Activated naive CD4-positive, alpha-beta T cell treated with anti-CD3 and anti-CD28 coated beads, Interleukin-2, amount 10 ng/mL, durations not matched to agents 7 days and 5 days (primary cell): ENCODE measurements around the gene POLE3.
"Not testable (repeated sequence)": the region's sequence is repeated elsewhere in the genome, so short reads cannot be mapped to it uniquely, and the experiment has no call there.

Experiments
- CTCF ChIA-PET: fragments of 350-600 bp; sonication (Branson Sonifier 250); formaldehyde crosslinking; loops from one replicate; lab custom pipeline; 2021; ENCODE audit warnings: antibody characterized with exemption; lab: Charles Lee
- DNase-seq: peaks from one replicate; pipeline ENCODE4 v3.0.0-alpha.2; 2020
- H3K27ac Mint-ChIP-seq: one replicate; pipeline ENCODE4 v1.8.0; 2021; ENCODE audit warnings: mild to moderate bottlenecking, moderate library complexity, mixed read lengths
- H3K27me3 Mint-ChIP-seq: one replicate; pipeline ENCODE4 v1.8.0; 2021; ENCODE audit warnings: mild to moderate bottlenecking, mixed read lengths
- H3K36me3 Mint-ChIP-seq: one replicate; pipeline ENCODE4 v1.8.0; 2021; ENCODE audit warnings: mixed read lengths
- H3K4me1 Mint-ChIP-seq: one replicate; pipeline ENCODE4 v1.8.0; 2021; ENCODE audit warnings: mixed read lengths
- H3K4me3 Mint-ChIP-seq: one replicate; pipeline ENCODE4 v1.8.0; 2021; ENCODE audit warnings: mild to moderate bottlenecking, moderate library complexity, mixed read lengths
- H3K9me3 Mint-ChIP-seq: one replicate; pipeline ENCODE4 v1.8.0; 2021; ENCODE audit warnings: mixed read lengths

POLE3 gene

GRCh38 chr9:113376634-113377567, 33.6 kb downstream of the POLE3 start, which contains the start of gene HDHD3:
HDHD3 (minus strand) TSS chr9:113376986; CDS start chr9:113374354, 2,632 bp downstream.
- DNase-seq, result peak; percentile 86
- no peaks in the 10 kb centered on the region for H3K9me3 Mint-ChIP-seq
- H3K4me1 Mint-ChIP-seq, result peaks cover 10% of the 10 kb centered on the region
- H3K36me3 Mint-ChIP-seq, result peaks cover 4% of the 10 kb centered on the region
- H3K27me3 Mint-ChIP-seq, result peaks cover 9% of the 10 kb centered on the region
- CTCF ChIA-PET, result interaction anchor here (0.9 kb wide), 1 partner anchor 23 kb away, joined by 3 read pairs; no protein-coding TSS in a partner anchor
- peak within 1 kb of the TSS; percentile 73 for H3K4me3 Mint-ChIP-seq
- H3K27ac Mint-ChIP-seq, result peak within 1 kb of the TSS; percentile 76

- H3K4me3 Mint-ChIP-seq, result peak overlapping the region; percentile 73
- peaks cover 4% of the 10 kb centered on the region for H3K36me3 Mint-ChIP-seq
- H3K4me1 Mint-ChIP-seq, result peaks cover 10% of the 10 kb centered on the region
- CTCF ChIA-PET, result interaction anchor here (0.6 to 0.9 kb wide), 2 partner anchors 25 to 29 kb away, joined by 3 read pairs; no protein-coding TSS in a partner anchor
- H3K27me3 Mint-ChIP-seq, result no peaks in the 10 kb centered on the region
- peak overlapping the region; percentile 74 for H3K27ac Mint-ChIP-seq
- no peak for DNase-seq
- H3K9me3 Mint-ChIP-seq, result no peaks in the 10 kb centered on the region
These were observed 35.1 kb downstream of the POLE3 start for GRCh38 chr9:113375057-113376023.

- Mint-ChIP-seq H3K4me1 (peaks cover 10% of the 10 kb centered on the region), H3K36me3 (peaks cover 4% of the 10 kb centered on the region), H3K4me3 (no peak overlapping the region), H3K9me3 (no peaks in the 10 kb centered on the region), H3K27ac (no peak overlapping the region), H3K27me3 (no peaks in the 10 kb centered on the region)
- CTCF ChIA-PET, result no interaction called here
- no peak for DNase-seq
These were observed 36.6 kb downstream of the POLE3 start for GRCh38 chr9:113373676-113374392.

- H3K4me3 Mint-ChIP-seq, result no peak overlapping the region
- CTCF ChIA-PET, result no interaction called here
- H3K9me3 Mint-ChIP-seq, result no peaks in the 10 kb centered on the region
- peaks cover 4% of the 10 kb centered on the region for H3K36me3 Mint-ChIP-seq
- H3K27ac Mint-ChIP-seq, result no peak overlapping the region
- peaks cover 10% of the 10 kb centered on the region for H3K4me1 Mint-ChIP-seq
- DNase-seq, result no peak
- H3K27me3 Mint-ChIP-seq, result no peaks in the 10 kb centered on the region
These were observed 37.2 kb downstream of the POLE3 start for GRCh38 chr9:113373256-113373655.

GRCh38 chr9:113372059-113372458, 38.4 kb downstream of the POLE3 start:
- no peaks in the 10 kb centered on the region for H3K27me3 Mint-ChIP-seq
- no peak overlapping the region for H3K4me3 Mint-ChIP-seq
- H3K36me3 Mint-ChIP-seq, result peaks cover 4% of the 10 kb centered on the region
- no peak for DNase-seq
- H3K9me3 Mint-ChIP-seq, result no peaks in the 10 kb centered on the region
- H3K4me1 Mint-ChIP-seq, result peaks cover 9% of the 10 kb centered on the region
- CTCF ChIA-PET, result no interaction called here
- no peak overlapping the region for H3K27ac Mint-ChIP-seq

- DNase-seq, result no peak
- Mint-ChIP-seq H3K27me3 (peaks cover 4% of the 10 kb centered on the region), H3K9me3 (no peaks in the 10 kb centered on the region), H3K36me3 (peaks cover 4% of the 10 kb centered on the region), H3K4me3 (no peak overlapping the region), H3K27ac (no peak overlapping the region), H3K4me1 (peaks cover 8% of the 10 kb centered on the region)
- CTCF ChIA-PET, result interaction anchor here (1.5 kb wide), 1 partner anchor 32 kb away, joined by 3 read pairs; no protein-coding TSS in a partner anchor
These were observed 39.6 kb downstream of the POLE3 start for GRCh38 chr9:113370806-113371325.

GRCh38 chr9:113369855-113370140, 40.7 kb downstream of the POLE3 start:
- H3K27me3 Mint-ChIP-seq, result peaks cover 4% of the 10 kb centered on the region

GRCh38 chr9:113368982-113369854, 41.3 kb downstream of the POLE3 start:
- no peak for DNase-seq
- CTCF ChIA-PET, result no interaction called here
- no peaks in the 10 kb centered on the region for H3K4me1 Mint-ChIP-seq
- no peaks in the 10 kb centered on the region for H3K9me3 Mint-ChIP-seq
- H3K27ac Mint-ChIP-seq, result no peak overlapping the region
- H3K4me3 Mint-ChIP-seq, result no peak overlapping the region
- peaks cover 4% of the 10 kb centered on the region for H3K27me3 Mint-ChIP-seq
- peaks cover 4% of the 10 kb centered on the region for H3K36me3 Mint-ChIP-seq

More at GRCh38 chr9:113369855-113370140, 40.7 kb downstream of the POLE3 start:
- Mint-ChIP-seq H3K36me3 (peaks cover 4% of the 10 kb centered on the region), H3K27ac (no peak overlapping the region), H3K4me1 (no peaks in the 10 kb centered on the region), H3K9me3 (no peaks in the 10 kb centered on the region), H3K4me3 (no peak overlapping the region)
- DNase-seq, result no peak
- CTCF ChIA-PET, result interaction anchor here (0.6 kb wide), 1 partner anchor 285 kb away, joined by 3 read pairs; no protein-coding TSS in a partner anchor

- H3K36me3 Mint-ChIP-seq, result peaks cover 4% of the 10 kb centered on the region
- no peaks in the 10 kb centered on the region for H3K9me3 Mint-ChIP-seq
- H3K27me3 Mint-ChIP-seq, result peaks cover 4% of the 10 kb centered on the region
- no peak for DNase-seq
- CTCF ChIA-PET, result no interaction called here
- no peak overlapping the region for H3K4me3 Mint-ChIP-seq
- H3K4me1 Mint-ChIP-seq, result no peaks in the 10 kb centered on the region
- no peak overlapping the region for H3K27ac Mint-ChIP-seq
These were observed 42.0 kb downstream of the POLE3 start for GRCh38 chr9:113368348-113368981.

- H3K9me3 Mint-ChIP-seq, H3K27me3 Mint-ChIP-seq, H3K4me3 Mint-ChIP-seq, H3K27ac Mint-ChIP-seq, H3K4me1 Mint-ChIP-seq, DNase-seq, H3K36me3 Mint-ChIP-seq: not testable (repeated sequence)
- CTCF ChIA-PET, result interaction anchor here (1.1 to 1.7 kb wide), 2 partner anchors 9 to 14 kb away, joined by 4 to 6 read pairs; no protein-coding TSS in a partner anchor
These were observed 44.8 kb downstream of the POLE3 start for GRCh38 chr9:113365652-113366051.

GRCh38 chr9:113364951-113365350, 45.5 kb downstream of the POLE3 start:
- CTCF ChIA-PET, result interaction anchor here (1.1 to 1.7 kb wide), 2 partner anchors 9 to 13 kb away, joined by 4 to 6 read pairs; no protein-coding TSS in a partner anchor

GRCh38 chr9:113363336-113363735, 47.1 kb downstream of the POLE3 start:
- CTCF ChIA-PET, result no interaction called here
- Mint-ChIP-seq H3K4me1 (no peaks in the 10 kb centered on the region), H3K27ac (no peak overlapping the region), H3K4me3 (no peak overlapping the region), H3K27me3 (peaks cover 4% of the 10 kb centered on the region), H3K36me3 (no peaks in the 10 kb centered on the region), H3K9me3 (no peaks in the 10 kb centered on the region)
- DNase-seq, result no peak

More at GRCh38 chr9:113364951-113365350, 45.5 kb downstream of the POLE3 start:
- Mint-ChIP-seq H3K27me3 (peaks cover 4% of the 10 kb centered on the region), H3K36me3 (no peaks in the 10 kb centered on the region), H3K4me1 (no peaks in the 10 kb centered on the region), H3K4me3 (no peak overlapping the region), H3K9me3 (no peaks in the 10 kb centered on the region), H3K27ac (no peak overlapping the region)
- no peak for DNase-seq
